Testis (tissue), 2 donors: ENCODE data around the gene PRUNE2.

ENCODE experiments used
- CTCF ChIP-seq, 3 experiments: fragments of 450-650 bp in 2 of 3; fragments of 200-600 bp in 1 of 3; sonication (generic) in 1 of 3; IDR thresholded peaks; one replicate each; pipeline ENCODE4 v1.5.1; 2016 to 2019; ENCODE audit warnings: antibody characterized with exemption in 3 of 3, mild to moderate bottlenecking in 2 of 3, moderate library complexity in 1 of 3
- POLR2A ChIP-seq: fragments of 450-650 bp; IDR thresholded peaks from one replicate; pipeline ENCODE4 v1.6.1; 2017; ENCODE audit warnings: antibody characterized with exemption, mild to moderate bottlenecking, moderate library complexity

- no peak for TF ChIP-seq POLR2A
- TF ChIP-seq CTCF (IDR thresholded peaks at IDR 0.05) = no peak
These were observed 1.1 kb downstream of the PRUNE2 start for GRCh38 chr9:76904661-76905457.
